ENCODE measurements around the gene CPAMD8. TPM values are rescaled to one million over a fixed set of nuclear protein-coding genes. Genes with fewer than 3 reads are reported as not detected.

The CPAMD8 gene
- total RNA-seq, 1 donor from 2014 or later = 16.3 TPM

DNA sequence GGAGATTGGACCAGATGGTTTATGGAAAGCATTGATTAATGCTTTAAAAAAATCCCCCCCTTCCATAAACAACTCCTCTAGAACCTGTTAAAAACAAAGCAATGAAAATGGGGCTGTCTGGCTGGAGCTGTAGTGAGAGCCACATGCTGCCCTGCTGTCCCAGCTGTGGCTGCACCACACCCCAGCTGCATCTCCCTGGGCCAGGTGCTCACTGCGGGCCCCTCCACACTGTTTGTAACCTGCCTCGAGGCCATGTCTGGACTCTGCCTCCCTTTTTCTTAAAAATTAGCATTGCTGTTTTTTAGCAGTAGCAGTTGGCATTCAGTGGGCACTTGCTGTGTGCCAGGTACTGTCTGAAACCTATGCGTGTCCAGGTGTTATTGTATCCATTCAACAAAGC, 153.0 kb downstream of the CPAMD8 start:
- peaks cover 18% of the 10 kb centered on the region for H3K36me3 Mint-ChIP-seq

DNA sequence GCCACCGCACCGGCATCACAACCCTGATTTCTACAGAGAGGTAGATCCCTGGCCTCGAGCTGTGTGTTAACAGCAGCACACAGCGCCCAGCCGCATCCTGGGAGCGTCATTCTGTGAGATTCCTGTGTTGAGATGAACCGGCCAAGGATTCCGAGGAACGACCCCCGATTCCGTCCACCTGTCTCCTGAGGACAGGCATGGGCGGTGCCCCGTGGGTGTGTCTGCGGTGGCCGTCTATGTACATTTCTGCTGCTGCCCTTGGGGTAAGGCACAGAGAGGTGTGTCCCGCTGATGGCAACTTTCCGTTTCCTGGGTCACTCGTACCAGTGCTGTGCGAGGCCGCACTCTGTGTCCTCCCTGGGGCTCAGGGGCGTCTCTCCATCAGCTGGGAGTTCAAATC, 153.9 kb downstream of the CPAMD8 start:
- H3K9ac ChIP-seq = no peak overlapping the region
- Mint-ChIP-seq H3K36me3 (peaks cover 22% of the 10 kb centered on the region), H3K4me1 (no peaks in the 10 kb centered on the region), H3K27ac (no peak overlapping the region), H3K9me3 (no peaks in the 10 kb centered on the region), H3K27me3 (ENCODE audit: insufficient read depth, low read depth) (no peaks in the 10 kb centered on the region), H3K4me3 (no peak overlapping the region)
- no peak overlapping the region for H2AFZ ChIP-seq (replicated peaks)
- no peak for DNase-seq (ENCODE audit: low spot score)
- H3K36me3 ChIP-seq = no peaks in the 10 kb centered on the region
- H3K9me3 ChIP-seq (ENCODE audit: low read depth) = no peaks in the 10 kb centered on the region
- no peak overlapping the region for H3K4me2 ChIP-seq
- H3F3A ChIP-seq (ENCODE audit: low read depth) = peaks cover 6% of the 10 kb centered on the region
- no peaks in the 10 kb centered on the region for H3K4me1 ChIP-seq
- H3K27me3 ChIP-seq = no peaks in the 10 kb centered on the region
- no peak overlapping the region for H3K4me3 ChIP-seq
- no peak for TF ChIP-seq EZH2 (IDR thresholded peaks at IDR 0.05)
- TF ChIP-seq, protein P1, sequence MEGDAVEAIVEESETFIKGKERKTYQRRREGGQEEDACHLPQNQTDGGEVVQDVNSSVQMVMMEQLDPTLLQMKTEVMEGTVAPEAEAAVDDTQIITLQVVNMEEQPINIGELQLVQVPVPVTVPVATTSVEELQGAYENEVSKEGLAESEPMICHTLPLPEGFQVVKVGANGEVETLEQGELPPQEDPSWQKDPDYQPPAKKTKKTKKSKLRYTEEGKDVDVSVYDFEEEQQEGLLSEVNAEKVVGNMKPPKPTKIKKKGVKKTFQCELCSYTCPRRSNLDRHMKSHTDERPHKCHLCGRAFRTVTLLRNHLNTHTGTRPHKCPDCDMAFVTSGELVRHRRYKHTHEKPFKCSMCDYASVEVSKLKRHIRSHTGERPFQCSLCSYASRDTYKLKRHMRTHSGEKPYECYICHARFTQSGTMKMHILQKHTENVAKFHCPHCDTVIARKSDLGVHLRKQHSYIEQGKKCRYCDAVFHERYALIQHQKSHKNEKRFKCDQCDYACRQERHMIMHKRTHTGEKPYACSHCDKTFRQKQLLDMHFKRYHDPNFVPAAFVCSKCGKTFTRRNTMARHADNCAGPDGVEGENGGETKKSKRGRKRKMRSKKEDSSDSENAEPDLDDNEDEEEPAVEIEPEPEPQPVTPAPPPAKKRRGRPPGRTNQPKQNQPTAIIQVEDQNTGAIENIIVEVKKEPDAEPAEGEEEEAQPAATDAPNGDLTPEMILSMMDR (IDR thresholded peaks at IDR 0.05) = no peak
- TF ChIP-seq EZH2phosphoT487 (IDR thresholded peaks at IDR 0.05) = no peak
- H3K27ac ChIP-seq = no peak overlapping the region
- peaks cover 9% of the 10 kb centered on the region for H3K79me2 ChIP-seq (ENCODE audit: low read depth)
- peaks cover 7% of the 10 kb centered on the region for H4K20me1 ChIP-seq (ENCODE audit: low read depth)

More for the DNA sequence above, 153.0 kb downstream of the CPAMD8 start:
- Histone ChIP-seq H3K9me3 (ENCODE audit: low read depth) (no peaks in the 10 kb centered on the region), H3K79me2 (ENCODE audit: low read depth) (peaks cover 9% of the 10 kb centered on the region), H3K27ac (no peak overlapping the region), H4K20me1 (ENCODE audit: low read depth) (peaks cover 7% of the 10 kb centered on the region), H3K4me3 (no peak overlapping the region), H3K36me3 (no peaks in the 10 kb centered on the region), H3K9ac (no peak overlapping the region), H3K4me1 (no peaks in the 10 kb centered on the region), H3F3A (ENCODE audit: low read depth) (peaks cover 6% of the 10 kb centered on the region), H3K4me2 (no peak overlapping the region), H3K27me3 (no peaks in the 10 kb centered on the region), H2AFZ (replicated peaks) (no peak overlapping the region)
- TF ChIP-seq, protein P1 (IDR thresholded peaks at IDR 0.05) = no peak
- TF ChIP-seq EZH2 (IDR thresholded peaks at IDR 0.05) (no peak), EZH2phosphoT487 (IDR thresholded peaks at IDR 0.05) (no peak)
- peak overlapping the region; percentile 33 for H3K27ac Mint-ChIP-seq
- no peaks in the 10 kb centered on the region for H3K4me1 Mint-ChIP-seq
- DNase-seq (ENCODE audit: low spot score) = no peak
- H3K9me3 Mint-ChIP-seq = no peaks in the 10 kb centered on the region
- no peak overlapping the region for H3K4me3 Mint-ChIP-seq
- H3K27me3 Mint-ChIP-seq (ENCODE audit: insufficient read depth, low read depth) = peaks cover 2% of the 10 kb centered on the region

DNA sequence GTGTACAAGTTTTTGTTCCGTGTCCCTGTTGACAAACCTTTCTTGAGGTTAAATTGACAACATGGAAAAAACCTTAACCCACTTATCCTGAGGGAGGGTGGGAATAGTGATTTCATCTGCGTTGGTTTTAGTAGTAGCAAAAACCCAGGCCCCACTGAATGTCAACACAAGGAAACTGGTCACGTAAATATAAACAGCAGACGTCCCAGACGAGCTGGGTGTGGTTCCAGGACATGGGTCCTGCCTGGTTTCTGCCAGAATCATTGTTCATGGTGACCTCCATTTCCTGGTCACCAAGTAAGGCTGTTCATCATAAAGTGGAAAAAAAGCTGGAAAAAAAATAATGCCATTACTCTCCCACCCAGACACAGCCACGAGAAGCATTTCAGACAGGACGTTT, 154.7 kb downstream of the CPAMD8 start:
- H3K27me3 Mint-ChIP-seq (ENCODE audit: insufficient read depth, low read depth) = no peaks in the 10 kb centered on the region
- H3K4me3 Mint-ChIP-seq = no peak overlapping the region
- Histone ChIP-seq H3K79me2 (ENCODE audit: low read depth) (peaks cover 9% of the 10 kb centered on the region), H2AFZ (replicated peaks) (no peak overlapping the region), H3K9me3 (ENCODE audit: low read depth) (no peaks in the 10 kb centered on the region), H4K20me1 (ENCODE audit: low read depth) (peaks cover 7% of the 10 kb centered on the region), H3K27me3 (no peaks in the 10 kb centered on the region), H3K36me3 (no peaks in the 10 kb centered on the region), H3K4me1 (no peaks in the 10 kb centered on the region), H3F3A (ENCODE audit: low read depth) (peaks cover 6% of the 10 kb centered on the region), H3K27ac (no peak overlapping the region), H3K9ac (no peak overlapping the region), H3K4me2 (no peak overlapping the region), H3K4me3 (no peak overlapping the region)
- no peak overlapping the region for H3K27ac Mint-ChIP-seq
- no peaks in the 10 kb centered on the region for H3K9me3 Mint-ChIP-seq
- TF ChIP-seq EZH2 (IDR thresholded peaks at IDR 0.05) = no peak
- TF ChIP-seq, protein P1 (IDR thresholded peaks at IDR 0.05) = no peak
- no peak for TF ChIP-seq EZH2phosphoT487 (IDR thresholded peaks at IDR 0.05)
- no peaks in the 10 kb centered on the region for H3K4me1 Mint-ChIP-seq
- DNase-seq (ENCODE audit: low spot score) = no peak
- H3K36me3 Mint-ChIP-seq = peaks cover 19% of the 10 kb centered on the region
